NCI-H1092 treated with DMSO at 0.1 percent for 48 hours (cell line): ENCODE data around the gene ARSJ.
"Not testable (repeated sequence)": the region's sequence is repeated elsewhere in the genome, so short reads cannot be mapped to it uniquely, and the experiment has no call there.

Experiments
- DNase-seq: peaks from one replicate; lab custom pipeline; 2025; lab: John Stamatoyannopoulos, UW

The ARSJ gene

GRCh38 chr4:113957956-113958355 is 21.5 kb downstream of the ARSJ start:
- DNase-seq, result no peak

- no peak for DNase-seq
These were observed 23.5 kb downstream of the ARSJ start for GRCh38 chr4:113955948-113956347.

- DNase-seq, result no peak
These were observed 24.0 kb downstream of the ARSJ start for GRCh38 chr4:113955411-113955810.

GRCh38 chr4:113953888-113954287 is 25.6 kb downstream of the ARSJ start:
- DNase-seq, result no peak

GRCh38 chr4:113952452-113953029 is 26.9 kb downstream of the ARSJ start:
- DNase-seq, result peak; percentile 65

- no peak for DNase-seq
These were observed 28.2 kb downstream of the ARSJ start for GRCh38 chr4:113951263-113951662.

GRCh38 chr4:113950207-113950606 is 29.2 kb downstream of the ARSJ start:
- DNase-seq, result no peak

- DNase-seq, result no peak
These were observed 32.0 kb downstream of the ARSJ start for GRCh38 chr4:113947484-113947883.

GRCh38 chr4:113945906-113946305 is 33.5 kb downstream of the ARSJ start:
- DNase-seq, result no peak

- DNase-seq, result no peak
These were observed 35.6 kb downstream of the ARSJ start for GRCh38 chr4:113943863-113944262.

GRCh38 chr4:113943085-113943484 is 36.4 kb downstream of the ARSJ start:
- DNase-seq, result no peak

GRCh38 chr4:113941836-113942235 is 37.6 kb downstream of the ARSJ start:
- no peak for DNase-seq

- DNase-seq, result not testable (repeated sequence)
These were observed 39.3 kb downstream of the ARSJ start for GRCh38 chr4:113940103-113940502.

GRCh38 chr4:113935190-113935589 is 44.3 kb downstream of the ARSJ start:
- no peak for DNase-seq

GRCh38 chr4:113924706-113925105 is 54.7 kb downstream of the ARSJ start:
- DNase-seq, result not testable (repeated sequence)

GRCh38 chr4:113921089-113921794 is 58.2 kb downstream of the ARSJ start:
- no peak for DNase-seq

GRCh38 chr4:113919611-113920010 is 59.8 kb downstream of the ARSJ start:
- no peak for DNase-seq

GRCh38 chr4:113919145-113919544 is 60.3 kb downstream of the ARSJ start:
- no peak for DNase-seq

- DNase-seq, result no peak
These were observed 70.6 kb downstream of the ARSJ start for GRCh38 chr4:113908829-113909228.

GRCh38 chr4:113907559-113907958 is 71.9 kb downstream of the ARSJ start:
- no peak for DNase-seq

- DNase-seq, result no peak
These were observed 74.1 kb downstream of the ARSJ start for GRCh38 chr4:113905301-113905700.

GRCh38 chr4:113904877-113905276 is 74.6 kb downstream of the ARSJ start:
- no peak for DNase-seq

- peak; percentile 24 for DNase-seq
These were observed 77.3 kb downstream of the ARSJ start for GRCh38 chr4:113901994-113902787.
